GM19324 (cell line): ENCODE results near the gene CDCA3.

Experiments
- ATAC-seq: cut with Tn5 transposase; IDR thresholded peaks from one replicate; pipeline ENCODE4 v1.9.1; 2021; ENCODE audit warnings: mild to moderate bottlenecking, moderate library complexity; ENCODE audit not compliant: unreplicated experiment, low FRiP score

CDCA3 gene

GRCh38 chr12:6823182-6824084, 27.7 kb downstream of the CDCA3 start:
- ATAC-seq: no peak

- no peak for ATAC-seq
Observed at GRCh38 chr12:6822426-6823135, 28.5 kb downstream of the CDCA3 start.

- ATAC-seq: no peak
Observed at GRCh38 chr12:6821591-6822425, 29.3 kb downstream of the CDCA3 start, which contains the start of gene GPR162. Gene GPR162, plus strand, starts transcription at chr12:6821821. Its CDS starts 2,078 bp downstream, at chr12:6823899.

GRCh38 chr12:6820166-6820565, 30.9 kb downstream of the CDCA3 start:
- ATAC-seq: no peak

GRCh38 chr12:6819106-6820030, 31.7 kb downstream of the CDCA3 start:
- no peak for ATAC-seq

- no peak for ATAC-seq
Observed at GRCh38 chr12:6818645-6819044, 32.4 kb downstream of the CDCA3 start.

GRCh38 chr12:6818222-6818621, 32.9 kb downstream of the CDCA3 start:
- no peak for ATAC-seq

- no peak for ATAC-seq
Observed at GRCh38 chr12:6817662-6818157, 33.4 kb downstream of the CDCA3 start.

GRCh38 chr12:6817098-6817497, 34.0 kb downstream of the CDCA3 start:
- no peak for ATAC-seq

GRCh38 chr12:6816598-6816997, 34.5 kb downstream of the CDCA3 start:
- ATAC-seq: no peak

GRCh38 chr12:6813363-6813762, 37.7 kb downstream of the CDCA3 start:
- ATAC-seq: no peak

- ATAC-seq: no peak
Observed at GRCh38 chr12:6810758-6811157, 40.3 kb downstream of the CDCA3 start.

GRCh38 chr12:6809056-6809455, 42.0 kb downstream of the CDCA3 start:
- no peak for ATAC-seq

- no peak for ATAC-seq
Observed at GRCh38 chr12:6807170-6807569, 43.9 kb downstream of the CDCA3 start.

- ATAC-seq: no peak
Observed at GRCh38 chr12:6799147-6799546, 51.9 kb downstream of the CDCA3 start.
